CD4-positive, alpha-beta memory T cell (primary cell): Measurements from ENCODE around the gene ZBTB4. TPM values are rescaled to one million over a fixed set of nuclear protein-coding genes. Genes with fewer than 3 reads are reported as not detected.
"Not testable (repeated sequence)": the region's sequence is repeated elsewhere in the genome, so short reads cannot be mapped to it uniquely, and the experiment has no call there.

Experiments
- CTCF ChIA-PET: fragments of 350-600 bp; sonication (Branson Sonifier 250); formaldehyde crosslinking; loops from one replicate; lab custom pipeline; 2021; ENCODE audit warnings: inconsistent platforms; ENCODE audit not compliant: partially characterized antibody; lab: Charles Lee
- POLR2A ChIA-PET: fragments of 350-600 bp; sonication (Branson Sonifier 250); formaldehyde crosslinking; loops from one replicate; lab custom pipeline; 2021; ENCODE audit not compliant: partially characterized antibody; lab: Charles Lee
- DNase-seq, 5 donors: peaks; one replicate each; pipeline versions ENCODE4 v3.0.0 to v3.0.0-alpha.2; 2020 to 2022; ENCODE audit warnings: mixed read lengths in 1 of 5
- H3K27ac ChIP-seq: one replicate; pipeline ENCODE4 v1.7.0; 2013; ENCODE audit warnings: low read depth, low read length
- H3K27me3 ChIP-seq: 2 replicates; pipeline ENCODE4 v1.7.0; 2013; ENCODE audit warnings: mild to moderate bottlenecking, low read length, moderate library complexity; ENCODE audit not compliant: insufficient read depth
- H3K36me3 ChIP-seq: 2 replicates; pipeline ENCODE4 v1.7.0; 2013; ENCODE audit warnings: mild to moderate bottlenecking, low read length, moderate library complexity; ENCODE audit not compliant: insufficient read depth
- H3K4me1 ChIP-seq: 2 replicates; pipeline ENCODE4 v1.7.0; 2013; ENCODE audit warnings: mild to moderate bottlenecking, low read length, moderate library complexity; ENCODE audit not compliant: insufficient read depth
- H3K4me3 ChIP-seq, 2 donors: one replicate each; pipeline ENCODE4 v1.7.0; 2013; ENCODE audit warnings: low read length in 2 of 2, mild to moderate bottlenecking in 1 of 2
- H3K9me3 ChIP-seq, 2 donors: one replicate each; pipeline ENCODE4 v1.7.0; 2013; ENCODE audit warnings: low read length in 2 of 2, control low read depth in 1 of 2; ENCODE audit not compliant: control insufficient read depth in 1 of 2
- H3K27ac Mint-ChIP-seq, 7 donors: one replicate each; pipeline ENCODE4 v1.8.0; 2020 to 2021; ENCODE audit warnings: mixed read lengths in 7 of 7, mild to moderate bottlenecking in 6 of 7, inconsistent platforms in 3 of 7, moderate library complexity in 3 of 7
- H3K27me3 Mint-ChIP-seq, 2 donors: one replicate each; pipeline ENCODE4 v1.8.0; 2020 to 2021; ENCODE audit warnings: mixed read lengths in 2 of 2
- H3K36me3 Mint-ChIP-seq, 2 donors: one replicate each; pipeline ENCODE4 v1.8.0; 2020 to 2021; ENCODE audit warnings: mixed read lengths in 2 of 2, inconsistent platforms in 1 of 2, mild to moderate bottlenecking in 1 of 2
- H3K4me1 Mint-ChIP-seq, 4 donors: one replicate each; pipeline ENCODE4 v1.8.0; 2020 to 2021; ENCODE audit warnings: mixed read lengths in 4 of 4, mild to moderate bottlenecking in 1 of 4
- H3K4me3 Mint-ChIP-seq, 8 donors: one replicate each; pipeline ENCODE4 v1.8.0; 2020 to 2021; ENCODE audit warnings: mixed read lengths in 8 of 8, mild to moderate bottlenecking in 7 of 8, moderate library complexity in 6 of 8, inconsistent platforms in 3 of 8
- H3K9me3 Mint-ChIP-seq, 8 donors: one replicate each; pipeline ENCODE4 v1.8.0; 2020 to 2021; ENCODE audit warnings: mixed read lengths in 8 of 8, mild to moderate bottlenecking in 5 of 8, inconsistent platforms in 3 of 8, moderate library complexity in 1 of 8
- intact Hi-C: fragments of 100-400 bp; cut with micrococcal nuclease; formaldehyde crosslinking; loops from one replicate; pipeline ENCODE4 v1.15.1; 2023
- polyA plus RNA-seq, 2 donors: library from polyadenylated mRNA; unstranded; fragments of 300-500 nt; fragmentation: Illumina TruSeq; gene quantifications; one replicate each; pipeline ENCODE4 v1.2.3, GENCODE V29; 2021
- total RNA-seq, 2 experiments: library from RNA; stranded (reverse); gene quantifications; one replicate each; pipeline ENCODE4 v1.2.3, GENCODE V29; 2021

Gene ZBTB4
- total and polyA plus RNA-seq, 4 experiments from 2014 or later, result 4.6 to 75.7 (median 48.2) TPM

DNA sequence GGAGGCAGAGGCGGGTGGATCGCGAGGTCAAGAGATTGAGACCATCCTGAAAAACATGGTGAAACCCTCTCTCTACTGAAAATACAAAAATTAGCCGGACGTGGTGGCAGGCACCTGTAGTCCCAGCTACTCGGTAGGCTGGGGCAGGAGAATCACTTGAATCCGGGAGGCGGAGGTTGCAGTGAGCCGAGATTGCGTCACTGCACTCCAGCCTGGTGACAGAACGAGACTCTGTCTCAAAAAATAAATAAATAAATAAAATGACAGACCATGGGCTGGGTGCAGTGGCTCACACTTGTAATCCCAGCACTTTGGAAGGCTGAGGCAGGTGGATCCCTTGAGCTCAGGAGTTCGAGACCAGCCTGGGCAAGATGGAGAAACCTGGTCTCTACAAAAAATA lies 9.6 kb downstream of the ZBTB4 start:
- POLR2A ChIA-PET, result interaction anchor here (23.4 kb wide), 1 partner anchor 12 kb away, joined by 398 read pairs; the partner anchor contains the start of genes POLR2A, SLC35G6 and ZBTB4
- H3K36me3 Mint-ChIP-seq, result peaks cover 3 to 18% of the 10 kb centered on the region in 2 donors
- intact Hi-C loops, result not testable (repeated sequence)

DNA sequence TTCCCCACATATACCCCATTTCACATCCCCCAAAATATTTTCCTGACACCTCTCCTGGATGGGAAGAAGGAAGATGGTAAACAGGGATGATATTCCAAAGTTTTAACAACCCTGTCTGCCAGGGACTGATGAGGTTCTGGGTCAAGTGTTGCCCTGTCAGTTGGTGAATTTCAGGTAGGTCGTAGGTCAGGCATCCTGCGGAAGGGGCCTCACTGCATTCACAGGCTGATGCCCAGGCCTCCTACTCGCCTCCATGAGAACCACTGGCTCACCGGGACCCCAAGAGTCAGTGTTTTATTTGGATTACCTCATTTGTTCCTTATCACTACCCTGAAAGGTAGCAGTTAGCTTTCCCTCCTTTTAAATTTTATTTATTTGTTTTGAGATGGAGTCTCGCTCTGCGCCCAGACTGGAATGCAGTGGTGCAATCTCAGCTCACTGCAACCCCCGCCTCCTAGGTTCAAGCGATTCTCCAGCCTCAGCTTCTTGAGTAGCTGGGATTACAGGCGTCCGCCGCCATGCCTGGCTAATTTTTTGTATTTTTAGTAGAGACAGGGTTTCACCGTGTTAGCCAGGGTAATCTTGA lies 10.5 kb downstream of the ZBTB4 start:
- Histone ChIP-seq H3K27ac (no peak overlapping the region), H3K4me3 (no peak overlapping the region), H3K4me1 (peaks cover 10% of the 10 kb centered on the region), H3K9me3 (no peaks in the 10 kb centered on the region), H3K27me3 (no peaks in the 10 kb centered on the region), H3K36me3 (peaks cover 6% of the 10 kb centered on the region)
- Mint-ChIP-seq H3K4me3 (no peak overlapping the region), H3K27me3 (no peaks in the 10 kb centered on the region), H3K9me3 (no peaks in the 10 kb centered on the region), H3K27ac (peak overlapping the region in 1 of 7 donors; percentile 23), H3K36me3 (peaks cover 3 to 21% of the 10 kb centered on the region in 2 donors), H3K4me1 (peaks cover 7 to 36% (median 10%) of the 10 kb centered on the region in 4 donors)
- DNase-seq, result no peak
- intact Hi-C loops, result no loop called here
- ChIA-PET CTCF (interaction anchor here (1.6 kb wide), 1 partner anchor 32 kb away, joined by 4 read pairs; no protein-coding TSS in a partner anchor), POLR2A (interaction anchor here (23.4 kb wide), 1 partner anchor 13 kb away, joined by 398 read pairs; the partner anchor contains the start of genes POLR2A, SLC35G6 and ZBTB4)

More for the DNA sequence above, 9.6 kb downstream of the ZBTB4 start:
- H3K27me3 Mint-ChIP-seq, H3K27ac ChIP-seq, H3K9me3 Mint-ChIP-seq, H3K4me3 ChIP-seq, CTCF ChIA-PET, H3K9me3 ChIP-seq, H3K36me3 ChIP-seq, DNase-seq, H3K27me3 ChIP-seq, H3K4me3 Mint-ChIP-seq, H3K27ac Mint-ChIP-seq: not testable (repeated sequence)
- peaks cover 15% of the 10 kb centered on the region for H3K4me1 ChIP-seq
- peaks cover 8 to 41% (median 11%) of the 10 kb centered on the region in 4 donors for H3K4me1 Mint-ChIP-seq

DNA sequence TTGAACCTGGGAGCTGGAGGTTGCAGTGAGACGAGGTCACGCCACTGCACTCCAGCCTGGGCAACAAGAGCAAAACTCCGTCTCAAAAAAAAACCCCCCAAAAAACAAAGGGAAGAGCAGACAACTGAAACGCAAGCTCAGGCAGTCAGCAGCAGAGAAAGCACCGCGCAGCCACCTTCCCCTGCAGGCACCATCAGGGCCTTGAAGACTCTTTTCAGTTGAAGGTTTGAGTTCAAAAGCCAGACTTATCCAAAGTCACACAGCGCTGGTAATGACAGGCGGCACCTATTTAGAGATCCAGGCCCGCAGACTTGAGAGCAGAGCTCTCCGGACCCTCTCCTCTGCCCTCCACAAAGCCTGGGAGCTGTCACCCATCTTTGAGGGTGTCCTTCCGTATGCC lies 11.1 kb downstream of the ZBTB4 start:
- Histone ChIP-seq H3K9me3 (no peaks in the 10 kb centered on the region), H3K36me3 (peaks cover 6% of the 10 kb centered on the region), H3K27me3 (no peaks in the 10 kb centered on the region), H3K4me1 (peaks cover 10% of the 10 kb centered on the region), H3K27ac (no peak overlapping the region), H3K4me3 (no peak overlapping the region)
- DNase-seq, result no peak
- Mint-ChIP-seq H3K36me3 (peaks cover 3 to 25% of the 10 kb centered on the region in 2 donors), H3K27me3 (no peaks in the 10 kb centered on the region), H3K27ac (peak overlapping the region in 2 of 7 donors; percentile 23 to 41), H3K4me1 (peaks cover 7 to 30% (median 10%) of the 10 kb centered on the region in 4 donors), H3K4me3 (no peak overlapping the region), H3K9me3 (no peaks in the 10 kb centered on the region)
- CTCF ChIA-PET, result interaction anchor here (0.5 to 1.6 kb wide), 3 partner anchors 8 to 54 kb away, joined by 3 to 4 read pairs (median 3); no protein-coding TSS in a partner anchor
- POLR2A ChIA-PET, result interaction anchor here (23.4 kb wide), 1 partner anchor 14 kb away, joined by 398 read pairs; the partner anchor contains the start of genes POLR2A, SLC35G6 and ZBTB4
- intact Hi-C loops, result no loop called here

DNA sequence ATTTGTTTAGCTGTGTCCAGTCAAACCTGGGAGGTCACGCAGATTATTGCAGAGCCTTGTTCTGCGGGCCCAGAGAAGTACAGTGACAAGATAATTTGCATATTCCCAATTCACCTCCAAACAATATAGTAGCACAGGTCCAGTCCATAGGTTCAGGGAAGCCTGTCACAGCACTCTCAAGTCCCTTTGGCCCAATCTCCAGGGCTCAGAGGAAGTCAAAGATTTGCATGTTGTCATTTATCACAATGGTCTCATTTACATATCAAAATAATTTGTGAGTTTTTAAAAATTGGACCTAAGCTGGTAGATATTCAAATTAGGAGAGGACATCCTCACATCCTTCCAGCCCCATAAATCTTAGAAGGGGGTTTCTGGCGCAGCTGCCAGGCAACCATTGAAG lies 11.9 kb downstream of the ZBTB4 start:
- peak overlapping the region in 2 of 7 donors; percentile 26 to 40 for H3K27ac Mint-ChIP-seq

DNA sequence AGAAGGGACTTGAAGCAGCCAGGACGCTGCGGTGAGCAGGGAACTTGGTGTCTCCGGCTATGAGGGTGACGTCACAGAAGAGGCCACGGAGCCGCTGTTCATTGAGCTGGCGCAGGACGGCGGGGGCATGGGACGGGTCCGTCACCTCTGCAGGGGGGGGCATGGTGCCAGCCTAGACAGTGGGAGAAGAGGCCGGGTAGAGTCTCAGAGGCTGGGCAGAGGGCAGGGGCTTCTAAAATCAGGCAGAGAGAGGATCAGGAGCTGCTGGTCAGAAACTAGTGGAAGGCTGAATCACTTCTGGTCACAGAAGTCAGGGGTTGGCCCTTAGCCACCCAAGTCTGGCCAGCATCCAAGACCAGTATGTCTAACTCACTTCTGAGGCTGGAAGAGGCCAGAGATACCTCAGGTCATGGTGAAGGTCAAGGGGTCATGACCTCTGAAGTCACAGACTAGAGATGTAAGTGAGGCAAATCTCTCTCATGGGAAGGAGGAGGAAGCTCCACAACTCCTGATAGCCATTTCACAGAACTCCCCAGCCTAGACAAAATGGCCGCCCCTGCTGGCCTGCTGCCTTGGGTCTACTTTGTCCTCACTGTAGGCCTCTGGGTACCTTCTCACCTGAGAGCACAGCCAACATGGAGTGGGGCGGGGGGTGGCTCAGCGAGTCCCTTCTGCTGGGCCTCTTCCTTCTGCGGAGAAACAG lies 12.6 kb downstream of the ZBTB4 start:
- intact Hi-C loops, result no loop called here
- H3K4me1 ChIP-seq, result peaks cover 8% of the 10 kb centered on the region
- ChIA-PET POLR2A (interaction anchor here (0.8 to 23.4 kb wide), 2 partner anchors 11 to 15 kb away, joined by 3 to 398 read pairs; partner anchors contain the start of genes POLR2A, SLC35G6 and ZBTB4), CTCF (interaction anchor here (1.6 kb wide), 2 partner anchors 9 to 30 kb away, joined by 3 to 4 read pairs; no protein-coding TSS in a partner anchor)
- peak overlapping the region in 1 of 7 donors; percentile 40 for H3K27ac Mint-ChIP-seq
- no peaks in the 10 kb centered on the region for H3K9me3 ChIP-seq
- no peak for DNase-seq
- H3K4me3 ChIP-seq, result no peak overlapping the region
- H3K27me3 ChIP-seq, result no peaks in the 10 kb centered on the region
- H3K9me3 Mint-ChIP-seq, result no peaks in the 10 kb centered on the region
- H3K27ac ChIP-seq, result no peak overlapping the region
- peaks cover 6% of the 10 kb centered on the region for H3K36me3 ChIP-seq
- H3K36me3 Mint-ChIP-seq, result peaks cover 3 to 28% of the 10 kb centered on the region in 2 donors
- H3K4me1 Mint-ChIP-seq, result peaks cover 4 to 18% (median 6%) of the 10 kb centered on the region in 4 donors
- H3K4me3 Mint-ChIP-seq, result no peak overlapping the region
- no peaks in the 10 kb centered on the region for H3K27me3 Mint-ChIP-seq

More for the DNA sequence above, 11.9 kb downstream of the ZBTB4 start:
- H3K36me3 Mint-ChIP-seq, result peaks cover 3 to 26% of the 10 kb centered on the region in 2 donors
- ChIA-PET POLR2A (interaction anchor here (23.4 kb wide), 1 partner anchor 14 kb away, joined by 398 read pairs; the partner anchor contains the start of genes POLR2A, SLC35G6 and ZBTB4), CTCF (interaction anchor here (0.5 to 1.6 kb wide), 3 partner anchors 9 to 55 kb away, joined by 3 to 4 read pairs (median 3); no protein-coding TSS in a partner anchor)
- H3K4me1 Mint-ChIP-seq, result peaks cover 7 to 23% (median 10%) of the 10 kb centered on the region in 4 donors
- Histone ChIP-seq H3K4me3 (no peak overlapping the region), H3K9me3 (no peaks in the 10 kb centered on the region), H3K27ac (no peak overlapping the region), H3K27me3 (no peaks in the 10 kb centered on the region), H3K4me1 (peaks cover 10% of the 10 kb centered on the region), H3K36me3 (peaks cover 6% of the 10 kb centered on the region)
- intact Hi-C loops, result no loop called here
- no peak overlapping the region for H3K4me3 Mint-ChIP-seq
- H3K9me3 Mint-ChIP-seq, result no peaks in the 10 kb centered on the region
- DNase-seq, result no peak
- no peaks in the 10 kb centered on the region for H3K27me3 Mint-ChIP-seq

DNA sequence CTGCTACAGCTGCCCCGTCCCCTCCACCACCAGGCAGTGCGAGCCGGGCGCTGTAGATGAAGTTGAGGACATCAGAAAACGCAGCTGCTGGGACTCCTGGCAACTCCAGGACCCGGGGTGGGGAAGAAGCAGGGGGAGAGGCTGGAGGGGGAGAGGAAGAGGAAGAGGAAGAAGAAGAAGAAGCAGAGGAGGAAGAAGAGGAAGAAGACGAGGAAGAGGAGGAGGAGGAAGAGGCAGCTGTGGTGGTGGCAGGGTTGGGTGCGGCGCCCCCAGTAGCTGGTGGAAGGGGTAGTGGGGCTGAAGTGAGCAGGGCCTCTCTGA lies 13.2 kb downstream of the ZBTB4 start:
- H3K4me1 Mint-ChIP-seq, result peaks cover under 1 to 15% (median 2%) of the 10 kb centered on the region in 4 donors
- no peaks in the 10 kb centered on the region for H3K9me3 ChIP-seq
- no peak overlapping the region for H3K27ac ChIP-seq
- DNase-seq, result no peak
- H3K27me3 ChIP-seq, result no peaks in the 10 kb centered on the region
- H3K9me3 Mint-ChIP-seq, result no peaks in the 10 kb centered on the region
- no peak overlapping the region for H3K4me3 Mint-ChIP-seq
- intact Hi-C loops, result no loop called here
- POLR2A ChIA-PET, result interaction anchor here (0.8 to 23.4 kb wide), 4 partner anchors 10 to 25 kb away, joined by 3 to 398 read pairs (median 3); partner anchors contain the start of genes POLR2A, SLC35G6 and ZBTB4
- CTCF ChIA-PET, result no interaction called here
- H3K4me3 ChIP-seq, result no peak overlapping the region
- H3K27ac Mint-ChIP-seq, result no peak overlapping the region
- peaks cover 3% of the 10 kb centered on the region for H3K4me1 ChIP-seq
- H3K27me3 Mint-ChIP-seq, result no peaks in the 10 kb centered on the region
- H3K36me3 Mint-ChIP-seq, result peaks cover 6 to 31% of the 10 kb centered on the region in 2 donors
- peaks cover 6% of the 10 kb centered on the region for H3K36me3 ChIP-seq
